Duodenal mucosa (tissue), 2 donors: ENCODE measurements around the gene PCDH11X.
"Not testable (repeated sequence)": the region's sequence is repeated elsewhere in the genome, so short reads cannot be mapped to it uniquely, and the experiment has no call there.

Experiments
- H3K27ac ChIP-seq: one replicate; pipeline ENCODE4 v1.7.0; 2013; ENCODE audit warnings: low read depth, low read length
- H3K27me3 ChIP-seq, 2 donors: one replicate each; pipeline ENCODE4 v1.7.0; 2013; ENCODE audit warnings: low read length in 2 of 2, control low read depth in 1 of 2; ENCODE audit not compliant: insufficient read depth in 2 of 2, control insufficient read depth in 1 of 2
- H3K36me3 ChIP-seq, 2 donors: one replicate each; pipeline ENCODE4 v1.7.0; 2013; ENCODE audit warnings: low read length in 2 of 2, control low read depth in 1 of 2; ENCODE audit not compliant: insufficient read depth in 2 of 2, control insufficient read depth in 1 of 2
- H3K4me1 ChIP-seq, 2 donors: one replicate each; pipeline ENCODE4 v1.7.0; 2013; ENCODE audit warnings: low read length in 2 of 2, control low read depth in 1 of 2; ENCODE audit not compliant: insufficient read depth in 2 of 2, control insufficient read depth in 1 of 2
- H3K4me3 ChIP-seq, 2 donors: one replicate each; pipeline ENCODE4 v1.7.0; 2013; ENCODE audit warnings: low read length in 2 of 2, low read depth in 1 of 2
- H3K9ac ChIP-seq, 2 donors: one replicate each; pipeline ENCODE4 v1.7.0; 2013; ENCODE audit warnings: low read length in 2 of 2, low read depth in 1 of 2
- H3K9me3 ChIP-seq, 2 donors: one replicate each; pipeline ENCODE4 v1.7.0; 2013; ENCODE audit warnings: low read length in 2 of 2, control low read depth in 1 of 2; ENCODE audit not compliant: control insufficient read depth in 1 of 2

Gene PCDH11X

DNA sequence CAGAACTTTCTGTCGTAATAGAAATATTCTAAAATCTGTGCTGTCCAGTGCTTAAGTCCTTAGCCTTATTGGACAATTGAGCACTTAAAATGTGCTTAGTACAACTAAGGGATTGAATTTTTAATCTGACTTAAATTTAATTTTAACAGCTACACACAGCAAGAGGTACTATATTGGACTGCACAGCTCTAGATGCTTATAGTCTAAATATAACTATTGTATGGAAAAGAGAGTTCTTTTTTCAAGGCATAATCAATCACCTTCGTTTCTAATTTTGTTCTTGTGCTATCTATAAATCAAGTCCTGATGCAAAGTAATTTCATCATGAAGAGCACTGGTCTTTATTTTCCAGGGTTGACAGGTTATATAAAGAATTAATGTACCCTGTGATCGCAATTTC is 38.4 kb downstream of the PCDH11X start:
- H3K4me3 ChIP-seq, H3K9ac ChIP-seq, H3K4me1 ChIP-seq, H3K9me3 ChIP-seq, H3K27me3 ChIP-seq, H3K36me3 ChIP-seq, H3K27ac ChIP-seq: not testable (repeated sequence)

DNA sequence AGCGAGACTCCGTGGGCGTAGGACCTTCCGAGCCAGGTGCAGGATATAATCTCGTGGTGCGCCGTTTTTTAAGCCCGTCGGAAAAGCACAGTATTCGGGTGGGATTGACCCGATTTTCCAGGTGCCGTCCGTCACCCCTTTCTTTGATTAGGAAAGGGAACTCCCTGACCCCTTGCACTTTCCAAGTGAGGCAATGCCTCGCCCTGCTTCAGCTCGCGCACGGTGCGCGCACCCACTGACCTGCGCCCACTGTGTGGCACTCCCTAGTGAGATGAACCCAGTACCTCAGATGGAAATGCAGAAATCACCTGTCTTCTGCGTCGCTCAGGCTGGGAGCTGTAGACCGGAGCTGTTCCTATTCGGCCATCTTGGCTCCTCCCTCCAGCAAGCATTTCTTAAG is 46.1 kb downstream of the PCDH11X start:
- H3K9ac ChIP-seq, H3K27ac ChIP-seq, H3K4me3 ChIP-seq, H3K9me3 ChIP-seq, H3K4me1 ChIP-seq, H3K27me3 ChIP-seq, H3K36me3 ChIP-seq: not testable (repeated sequence)
